ENCODE measurements around the gene TMEM54.

DNA sequence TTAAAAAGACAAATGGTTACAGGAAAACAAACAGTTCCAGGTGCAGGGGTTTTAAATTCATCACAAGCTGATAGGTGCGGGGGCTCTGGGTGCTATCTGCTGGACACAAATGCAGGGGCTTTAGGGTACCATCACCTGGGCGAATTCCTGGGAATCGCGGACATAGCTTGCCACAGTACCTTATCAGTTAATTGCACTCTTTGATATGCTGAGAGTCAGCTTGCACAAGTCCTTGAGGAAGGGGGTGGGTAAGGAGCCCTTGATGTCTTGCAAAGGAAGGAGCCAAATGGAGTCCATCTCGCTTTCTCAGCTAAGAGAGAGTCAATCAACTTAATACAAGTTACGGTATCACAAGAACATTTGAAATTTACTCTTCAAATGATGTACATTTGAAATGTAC, 25.4 kb upstream of the TMEM54 start:
- TF ChIP-seq CTCF (IDR thresholded peaks at IDR 0.05) (no peak), SIN3A (IDR thresholded peaks at IDR 0.05; ENCODE audit: borderline replicate concordance, insufficient read depth, low read depth, low read length) (no peak), POLR2AphosphoS5 (IDR thresholded peaks at IDR 0.05; ENCODE audit: low read depth, low read length) (no peak), REST (IDR thresholded peaks at IDR 0.05; ENCODE audit: insufficient read depth in 1 of 2, low read depth in 2 of 2, low read length in 1 of 2) (no peak), TCF7L2 (IDR thresholded peaks at IDR 0.05; ENCODE audit: low read depth, low read length) (no peak)

Measured in Panc1 (cell line).